Neuronal stem cell (in vitro differentiated cells): ENCODE data around the gene NUDT8.
A peak's percentile ranks its signal among the peaks of the same experiment; 100 is the strongest.

ENCODE experiments used
- DNase-seq: peaks from one replicate; pipeline ENCODE4 v3.0.0-alpha.2; 2013; ENCODE audit warnings: low spot score
- H2AFZ ChIP-seq: one replicate; pipeline ENCODE4 v1.6.1; 2013; ENCODE audit warnings: mild to moderate bottlenecking, low read length, inconsistent platforms
- H2AK5ac ChIP-seq: 2 replicates; pipeline ENCODE4 v1.6.1; 2013; ENCODE audit warnings: low read depth, mild to moderate bottlenecking, inconsistent platforms, low read length, moderate library complexity, mixed read lengths
- H2BK120ac ChIP-seq: 2 replicates; pipeline ENCODE4 v1.6.1; 2013; ENCODE audit warnings: low read depth, mild to moderate bottlenecking, inconsistent platforms, low read length, moderate library complexity, mixed read lengths
- H2BK12ac ChIP-seq: one replicate; pipeline ENCODE4 v1.6.1; 2013; ENCODE audit warnings: low read length, inconsistent platforms
- H2BK15ac ChIP-seq: 2 replicates; pipeline ENCODE4 v1.6.1; 2013; ENCODE audit warnings: mild to moderate bottlenecking, low read length, inconsistent platforms, mixed read lengths
- H2BK5ac ChIP-seq: one replicate; pipeline ENCODE4 v1.6.1; 2013; ENCODE audit warnings: inconsistent platforms, mild to moderate bottlenecking, low read length, moderate library complexity
- H3K14ac ChIP-seq: one replicate; pipeline ENCODE4 v1.6.1; 2013; ENCODE audit warnings: low read length, inconsistent platforms
- H3K18ac ChIP-seq: 2 replicates; pipeline ENCODE4 v1.6.1; 2013; ENCODE audit warnings: low read length, inconsistent platforms
- H3K23ac ChIP-seq: 2 replicates; pipeline ENCODE4 v1.6.1; 2013; ENCODE audit warnings: low read depth, mild to moderate bottlenecking, mixed read lengths, low read length, inconsistent platforms; ENCODE audit not compliant: poor library complexity
- H3K27ac ChIP-seq: replicated peaks from 3 replicates; pipeline ENCODE4 v1.5.1; 2013; ENCODE audit warnings: low read length, inconsistent platforms
- H3K27me3 ChIP-seq, 3 experiments: 2 replicates each; pipeline ENCODE4 v1.6.1; 2013; ENCODE audit warnings: low read length in 3 of 3, mild to moderate bottlenecking in 2 of 3, inconsistent platforms in 1 of 3, low read depth in 1 of 3, mixed read lengths in 1 of 3, moderate library complexity in 1 of 3; ENCODE audit not compliant: control insufficient read depth in 3 of 3, insufficient read depth in 3 of 3
- H3K36me3 ChIP-seq, 2 donors: replicated peaks in 1 of 2; 2 replicates each; pipeline ENCODE4 v1.6.1; 2013; ENCODE audit warnings: low read length in 2 of 2; ENCODE audit not compliant: control insufficient read depth in 2 of 2, insufficient read depth in 2 of 2
- H3K4ac ChIP-seq: 2 replicates; pipeline ENCODE4 v1.6.1; 2013; ENCODE audit warnings: inconsistent platforms, mild to moderate bottlenecking, low read length, moderate library complexity
- H3K4me1 ChIP-seq, 2 donors: 1 replicate in 1 of 2; 2 replicates in 1 of 2; pipeline ENCODE4 v1.6.1; 2013; ENCODE audit warnings: low read length in 2 of 2, low read depth in 1 of 2; ENCODE audit not compliant: control insufficient read depth in 2 of 2, insufficient read depth in 1 of 2
- H3K4me2 ChIP-seq: one replicate; pipeline ENCODE4 v1.6.1; 2013; ENCODE audit warnings: mild to moderate bottlenecking, low read length, inconsistent platforms; ENCODE audit not compliant: insufficient read depth, poor library complexity, severe bottlenecking
- H3K4me3 ChIP-seq, 2 donors: 2 replicates each; pipeline ENCODE4 v1.5.1; 2013; ENCODE audit warnings: low read length in 2 of 2, mild to moderate bottlenecking in 2 of 2, inconsistent platforms in 1 of 2, moderate library complexity in 1 of 2
- H3K79me1 ChIP-seq: one replicate; pipeline ENCODE4 v1.6.1; 2013; ENCODE audit warnings: low read depth, mild to moderate bottlenecking, inconsistent platforms, low read length, moderate library complexity
- H3K9ac ChIP-seq: one replicate; pipeline ENCODE4 v1.6.1; 2013; ENCODE audit warnings: mild to moderate bottlenecking, low read depth, low read length, inconsistent platforms; ENCODE audit not compliant: poor library complexity
- H3K9me3 ChIP-seq, 2 donors: replicated peaks in 1 of 2; 2 replicates each; pipeline versions ENCODE3 to v1.6.1; 2013; ENCODE audit warnings: low read length in 2 of 2, mild to moderate bottlenecking in 2 of 2, inconsistent platforms in 1 of 2, low read depth in 1 of 2, mixed read lengths in 1 of 2, moderate library complexity in 1 of 2; ENCODE audit not compliant: control insufficient read depth in 2 of 2, insufficient read depth in 1 of 2
- H4K8ac ChIP-seq: one replicate; pipeline ENCODE4 v1.6.1; 2013; ENCODE audit warnings: low read depth, mild to moderate bottlenecking, inconsistent platforms, low read length, moderate library complexity
- H4K91ac ChIP-seq: one replicate; pipeline ENCODE4 v1.6.1; 2013; ENCODE audit warnings: low read length, low read depth, mild to moderate bottlenecking, inconsistent platforms; ENCODE audit not compliant: poor library complexity
- WGBS, 2 donors: extraction: QIAGEN DNeasy Blood & Tissue Kit; methylation state at CpG; one replicate each; pipeline ENCODE4 v1.1.7; 2013; ENCODE audit warnings: missing lambda C conversion rate in 2 of 2, mixed read lengths in 1 of 2; ENCODE audit not compliant: insufficient read length in 2 of 2, insufficient replicate concordance in 1 of 2; ENCODE audit errors: extremely low coverage in 2 of 2; 5-methylcytosine and 5-hydroxymethylcytosine counted together

The NUDT8 gene

DNA sequence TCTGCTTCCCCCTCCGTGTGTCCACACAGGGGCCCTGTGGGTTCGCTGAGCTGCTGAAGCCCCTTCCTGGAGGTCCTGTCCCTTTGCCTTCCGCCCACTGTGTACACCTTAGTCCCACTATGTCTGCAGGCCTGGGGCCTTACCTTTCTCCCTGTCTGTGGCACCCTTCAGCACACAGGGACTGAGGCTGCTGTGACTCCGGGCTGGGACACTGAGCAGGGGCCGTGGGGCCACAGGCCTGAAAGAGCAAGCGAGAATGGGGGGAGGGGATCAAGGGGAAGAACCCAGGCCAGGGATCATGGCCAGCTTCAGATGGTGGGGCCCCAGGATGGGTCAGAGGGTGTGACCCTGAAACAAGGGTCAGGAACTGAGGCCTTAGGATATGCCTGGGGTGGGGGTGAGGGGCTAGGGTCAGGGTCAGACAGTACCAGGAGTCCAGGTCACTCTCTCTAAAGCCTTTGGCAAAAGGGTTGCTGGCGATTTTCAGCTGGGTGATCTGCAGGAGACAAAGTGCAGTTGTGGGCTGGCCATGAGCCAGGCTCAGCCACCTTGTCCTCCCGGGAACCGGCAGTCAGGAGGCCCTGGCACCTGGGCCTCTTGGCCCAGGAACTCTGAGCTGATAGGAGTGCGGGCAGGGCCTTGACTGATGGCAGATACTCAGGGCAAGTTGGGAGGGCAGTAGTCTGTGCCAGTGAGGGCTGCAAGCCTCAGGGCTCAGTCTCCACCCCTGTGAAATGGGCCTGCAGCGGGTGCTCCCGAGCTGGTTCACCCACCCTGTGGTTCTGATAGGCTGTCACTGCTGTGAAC, 2.6 kb upstream of the NUDT8 start:
- Histone ChIP-seq H3K4ac (no peak overlapping the region), H3K23ac (no peak overlapping the region), H3K36me3 (peaks cover 3% of the 10 kb centered on the region in 2 donors), H2AFZ (no peak overlapping the region), H3K27me3 (no peaks in the 10 kb centered on the region), H3K4me2 (no peak overlapping the region), H4K8ac (no peak overlapping the region), H4K91ac (no peak overlapping the region), H2AK5ac (peak overlapping the region; percentile 97), H2BK5ac (no peak overlapping the region), H3K27ac (no peak overlapping the region), H2BK12ac (peak overlapping the region; percentile 4), H3K9me3 (no peaks in the 10 kb centered on the region), H2BK15ac (peak overlapping the region; percentile 60), H3K4me1 (peaks cover 8 to 18% of the 10 kb centered on the region in 2 donors), H3K18ac (peak overlapping the region; percentile 82), H3K79me1 (no peaks in the 10 kb centered on the region), H3K9ac (no peak overlapping the region), H3K4me3 (no peak overlapping the region), H3K14ac (peak overlapping the region; percentile 32), H2BK120ac (no peak overlapping the region)
- no peak for DNase-seq
- WGBS, 2 donors, result no CpG with 5 or more reads among the region's 12 CpGs

- H3K27me3 ChIP-seq, result no peaks in the 10 kb centered on the region
- H3K4me1 ChIP-seq, result peaks cover 8 to 18% of the 10 kb centered on the region in 2 donors
- H3K79me1 ChIP-seq, result no peaks in the 10 kb centered on the region
- no peak overlapping the region for H3K4ac ChIP-seq
- peak overlapping the region; percentile 77 for H2BK15ac ChIP-seq
- WGBS, 2 donors, result no CpG with 5 or more reads among the region's 2 CpGs
- no peak overlapping the region for H4K91ac ChIP-seq
- H3K18ac ChIP-seq, result peak overlapping the region; percentile 82
- no peak overlapping the region for H2BK120ac ChIP-seq
- no peaks in the 10 kb centered on the region for H3K9me3 ChIP-seq
- peaks cover 5% of the 10 kb centered on the region in 2 donors for H3K36me3 ChIP-seq
- no peak overlapping the region for H2BK12ac ChIP-seq
- H3K23ac ChIP-seq, result peak overlapping the region; percentile 98
- H3K9ac ChIP-seq, result no peak overlapping the region
- H2BK5ac ChIP-seq, result peak overlapping the region; percentile 16
- H3K27ac ChIP-seq, result no peak overlapping the region
- H4K8ac ChIP-seq, result no peak overlapping the region
- no peak overlapping the region for H2AFZ ChIP-seq
- H3K14ac ChIP-seq, result peak overlapping the region; percentile 32
- H3K4me2 ChIP-seq, result no peak overlapping the region
- H3K4me3 ChIP-seq, result no peak overlapping the region
- no peak for DNase-seq
- H2AK5ac ChIP-seq, result peak overlapping the region; percentile 97
These were observed 2.1 kb upstream of the NUDT8 start for GRCh38 chr11:67631853-67632174.

DNA sequence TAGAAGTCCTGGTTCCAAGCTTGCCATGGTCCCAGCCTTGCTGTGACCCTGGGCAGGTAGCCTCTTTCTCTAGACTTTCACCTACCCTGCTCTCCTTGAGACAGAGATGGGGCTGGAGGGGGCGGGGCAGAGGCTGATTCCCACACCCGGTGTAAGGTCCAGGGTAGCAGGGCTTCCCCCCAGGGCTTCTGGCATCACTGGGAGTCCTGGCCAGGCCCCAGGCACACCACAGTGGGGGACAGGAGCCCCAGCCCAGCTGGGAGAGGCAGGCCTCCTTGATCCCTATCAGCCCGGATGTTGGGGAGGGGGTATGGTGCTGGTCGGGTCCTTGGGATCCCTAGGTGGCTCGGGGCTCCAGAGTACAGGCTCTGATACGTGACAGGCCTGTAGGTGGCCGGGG, 1.7 kb upstream of the NUDT8 start:
- Histone ChIP-seq H2AFZ (peak overlapping the region; percentile 7), H2BK15ac (peak overlapping the region; percentile 77), H3K18ac (peak overlapping the region; percentile 1), H2BK5ac (peak overlapping the region; percentile 16), H3K4ac (no peak overlapping the region), H3K27ac (no peak overlapping the region), H2BK120ac (no peak overlapping the region), H3K14ac (no peak overlapping the region), H2AK5ac (peak overlapping the region; percentile 97), H3K4me1 (peaks cover 8 to 18% of the 10 kb centered on the region in 2 donors), H3K4me2 (no peak overlapping the region), H3K79me1 (no peaks in the 10 kb centered on the region), H3K23ac (peak overlapping the region; percentile 98), H4K8ac (no peak overlapping the region), H3K36me3 (peaks cover 5% of the 10 kb centered on the region in 2 donors), H2BK12ac (peak overlapping the region; percentile 49), H3K4me3 (peak overlapping the region in 1 of 2 donors; percentile 65), H3K9me3 (no peaks in the 10 kb centered on the region), H4K91ac (no peak overlapping the region), H3K27me3 (no peaks in the 10 kb centered on the region), H3K9ac (no peak overlapping the region)
- WGBS, 2 donors, result no CpG with 5 or more reads among the region's 7 CpGs
- no peak for DNase-seq

DNA sequence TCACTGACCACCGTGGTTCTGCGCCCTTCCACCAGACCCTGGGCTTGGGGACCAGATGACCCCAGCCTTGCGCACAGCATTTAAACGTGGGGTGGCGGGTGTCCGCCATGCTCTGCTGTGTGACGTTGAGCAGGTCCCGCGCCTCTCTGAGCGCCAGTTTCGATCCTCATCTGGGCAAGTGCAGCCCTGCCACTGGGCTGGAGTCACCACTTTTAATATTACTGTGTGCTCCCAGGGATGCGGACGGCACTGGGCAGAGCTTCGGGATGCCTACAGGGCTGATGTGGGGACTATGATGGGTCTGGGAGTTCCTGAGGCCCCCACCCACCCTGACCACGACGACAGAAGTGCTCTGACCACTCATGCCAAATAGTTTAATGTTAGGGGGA, 1.2 kb upstream of the NUDT8 start:
- no peaks in the 10 kb centered on the region for H3K27me3 ChIP-seq
- no peaks in the 10 kb centered on the region for H3K9me3 ChIP-seq
- H4K91ac ChIP-seq, result peak overlapping the region; percentile 72
- no peak overlapping the region for H2BK12ac ChIP-seq
- peaks cover 5% of the 10 kb centered on the region in 2 donors for H3K36me3 ChIP-seq
- no CpG with 5 or more reads among the region's 16 CpGs for WGBS, 2 donors
- H3K4me2 ChIP-seq, result peak overlapping the region; percentile 91
- H2AK5ac ChIP-seq, result peak overlapping the region; percentile 97
- peak overlapping the region; percentile 99 for H3K18ac ChIP-seq
- H2BK15ac ChIP-seq, result peak overlapping the region; percentile 89
- H3K4me3 ChIP-seq, result peak overlapping the region; percentile 65 to 71
- H2BK5ac ChIP-seq, result peak overlapping the region; percentile 98
- peak overlapping the region; percentile 98 for H3K23ac ChIP-seq
- peak overlapping the region; percentile 92 for H3K27ac ChIP-seq
- H3K9ac ChIP-seq, result peak overlapping the region; percentile 88
- no peaks in the 10 kb centered on the region for H3K79me1 ChIP-seq
- H3K4me1 ChIP-seq, result peaks cover 8 to 18% of the 10 kb centered on the region in 2 donors
- peak overlapping the region; percentile 43 for H4K8ac ChIP-seq
- H2BK120ac ChIP-seq, result no peak overlapping the region
- H3K4ac ChIP-seq, result peak overlapping the region; percentile 37
- DNase-seq, result no peak
- H3K14ac ChIP-seq, result peak overlapping the region; percentile 75
- peak overlapping the region; percentile 94 for H2AFZ ChIP-seq
